H1 (cell line): ENCODE data around the gene SRD5A3. TPM values are rescaled to one million over a fixed set of nuclear protein-coding genes. Genes with fewer than 3 reads are reported as not detected.

Experiments used
- CHD7 ChIP-seq: fragments of 300-600 bp; sonication (generic); IDR thresholded peaks from 2 replicates; pipeline ENCODE4 v1.7.1; 2012; ENCODE audit warnings: low read length, moderate library complexity, mild to moderate bottlenecking, inconsistent platforms; ENCODE audit not compliant: insufficient replicate concordance
- HDAC6 ChIP-seq: IDR thresholded peaks from one replicate; pipeline ENCODE4 v1.7.1; 2012; ENCODE audit warnings: low read depth, mild to moderate bottlenecking, inconsistent platforms, low read length, moderate library complexity
- KDM4A ChIP-seq: IDR thresholded peaks from one replicate; pipeline ENCODE4 v1.7.1; 2012; ENCODE audit warnings: low read depth, mild to moderate bottlenecking, moderate library complexity, low read length, inconsistent platforms; ENCODE audit not compliant: severe bottlenecking
- SP1 ChIP-seq: IDR thresholded peaks from 2 replicates; pipeline ENCODE4 v1.6.1; 2011; ENCODE audit warnings: low read depth, low read length
- TCF12 ChIP-seq: IDR thresholded peaks from 2 replicates; pipeline ENCODE4 v1.6.1; 2011; ENCODE audit warnings: low read depth, mild to moderate bottlenecking, low read length
- YY1 ChIP-seq: IDR thresholded peaks from 2 replicates; pipeline ENCODE4 v1.6.1; 2011; ENCODE audit warnings: low read depth, mild to moderate bottlenecking, low read length
- polyA plus RNA-seq, 7 experiments: library from polyadenylated mRNA; depleted of rRNA in 3 of 7; stranded (reverse) in 5 of 7; unstranded in 2 of 7; fragments of >200 nt in 5 of 7; fragments of 200-250 nt in 2 of 7; gene quantifications; 1 replicate in 5 of 7; 2 replicates in 1 of 7; 4 replicates in 1 of 7; pipeline versions ENCODE4 v1.2.1 to v1.2.3, GENCODE V29; 2011 to 2013; ENCODE audit warnings: missing spikeins in 2 of 7, mixed read lengths in 2 of 7
- total RNA-seq: library from RNA; stranded (reverse); fragmentation: NEBNext Ultra II Directional; extraction: Animal tissue kit (Norgen Biotek cat#: 25700); gene quantifications from 2 replicates; pipeline ENCODE4 v1.2.1, GENCODE V29; 2021

SRD5A3 gene
- total and polyA plus RNA-seq, 2 of the 8 experiments (the other 6 are each of a cell fraction or from before 2014, with no cell fraction given), result 19.6 to 34.6 TPM

DNA sequence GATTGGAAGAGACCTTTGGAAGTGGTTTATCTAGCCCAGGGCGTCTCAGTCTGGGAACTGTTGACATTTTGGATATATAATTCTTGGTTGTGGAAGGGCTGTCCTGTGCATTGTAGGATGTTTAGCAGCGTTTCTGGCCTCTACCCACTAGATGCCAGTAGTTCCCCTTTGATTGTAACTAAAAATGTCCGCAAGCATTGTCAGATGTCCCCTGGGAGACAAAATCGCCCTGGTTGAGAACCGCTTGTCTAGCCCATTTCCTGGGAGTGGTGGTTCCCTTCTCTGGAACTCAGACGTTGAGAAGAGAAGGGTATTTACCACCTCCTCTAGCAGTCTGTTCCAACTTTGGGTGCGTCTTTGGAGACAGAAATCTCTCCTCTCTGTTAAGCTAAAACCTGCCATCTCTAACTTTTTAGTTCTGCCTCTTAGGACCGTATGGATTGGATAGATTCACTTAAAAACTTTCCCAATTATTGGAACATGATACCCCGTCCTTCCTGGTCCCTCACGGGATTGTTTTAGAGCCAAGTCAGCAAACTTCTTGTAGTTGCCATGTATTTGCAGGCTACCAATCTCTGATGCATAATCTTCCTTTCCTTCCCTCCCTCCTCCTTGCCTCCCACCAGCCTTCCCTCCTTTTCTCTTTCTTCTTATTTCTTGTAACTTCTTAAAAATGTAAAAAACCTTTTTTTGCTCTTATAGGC, 63.6 kb downstream of the SRD5A3 start (continued):
- TF ChIP-seq CHD7 (no peak), HDAC6 (no peak), YY1 (peak; percentile 39; the same call in 1 of the 2 replicates), SP1 (no peak), KDM4A (no peak), TCF12 (no peak)
